Measurements from ENCODE around the gene CSK.
"Not testable (repeated sequence)": the region's sequence is repeated elsewhere in the genome, so short reads cannot be mapped to it uniquely, and the experiment has no call there.

Gene CSK

DNA sequence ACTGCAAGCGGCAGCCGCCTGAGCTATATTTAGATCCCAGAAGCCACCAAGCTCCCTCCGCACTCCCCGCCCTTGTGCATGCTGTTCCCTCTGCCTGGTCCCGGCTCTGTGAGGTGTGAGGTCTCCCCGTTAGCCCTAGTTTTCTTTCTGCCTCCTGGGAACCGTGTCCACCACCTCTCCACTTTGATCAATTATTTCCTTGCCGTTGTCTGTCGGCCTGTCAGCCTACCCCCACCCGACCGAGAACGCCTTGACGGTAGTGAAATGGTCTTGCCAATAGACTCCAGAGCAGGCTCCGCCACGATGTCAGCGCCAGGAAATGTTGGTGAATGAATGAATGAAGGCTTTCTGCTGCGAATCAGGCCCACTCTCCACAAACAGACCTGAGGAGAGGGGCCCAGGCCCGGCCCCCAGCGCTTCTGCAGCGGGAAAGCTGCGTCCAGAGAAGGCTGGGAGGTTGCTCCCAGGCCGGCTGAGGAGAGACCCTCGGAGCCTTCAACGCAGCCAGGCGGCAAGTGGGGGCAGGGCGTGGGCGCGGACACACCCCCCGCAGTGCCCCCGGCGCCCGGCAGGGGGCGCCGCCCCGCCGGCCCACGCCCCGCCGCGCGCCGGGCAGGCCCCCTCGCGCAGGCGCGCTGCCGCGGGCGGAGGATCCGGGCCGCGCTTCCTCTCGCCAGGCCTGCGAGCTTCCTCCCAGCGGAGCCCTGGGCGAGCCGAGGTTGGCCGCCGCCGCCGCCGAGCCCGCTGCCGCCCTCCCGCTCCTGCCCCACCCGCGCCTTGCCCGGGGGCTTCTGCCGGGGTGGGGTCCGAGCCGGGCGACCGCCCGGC is at the start of gene CSK:
Gene CSK, plus strand, starts transcription at position 650 of the 828 bp plus-strand sequence. CDS start 16,218 bp downstream, outside the sequence.
- DNase-seq (ENCODE audit: low read depth in 3 of 3, low spot score in 1 of 3): peak in 2 of 3 donors; percentile 65 to 72

- DNase-seq (ENCODE audit: low read depth in 3 of 3, low spot score in 1 of 3): no peak
Measured at GRCh38 chr15:74732846-74733245, 49.0 kb upstream of the CSK start.

GRCh38 chr15:74733269-74733668 is 48.6 kb upstream of the CSK start:
- DNase-seq (ENCODE audit: low read depth in 3 of 3, low spot score in 1 of 3): no peak

GRCh38 chr15:74735305-74735704 is 46.6 kb upstream of the CSK start:
- no peak for DNase-seq (ENCODE audit: low read depth in 3 of 3, low spot score in 1 of 3)

GRCh38 chr15:74738239-74738638 is 43.6 kb upstream of the CSK start:
- not testable (repeated sequence) for DNase-seq (ENCODE audit: low read depth in 3 of 3, low spot score in 1 of 3)

DNA sequence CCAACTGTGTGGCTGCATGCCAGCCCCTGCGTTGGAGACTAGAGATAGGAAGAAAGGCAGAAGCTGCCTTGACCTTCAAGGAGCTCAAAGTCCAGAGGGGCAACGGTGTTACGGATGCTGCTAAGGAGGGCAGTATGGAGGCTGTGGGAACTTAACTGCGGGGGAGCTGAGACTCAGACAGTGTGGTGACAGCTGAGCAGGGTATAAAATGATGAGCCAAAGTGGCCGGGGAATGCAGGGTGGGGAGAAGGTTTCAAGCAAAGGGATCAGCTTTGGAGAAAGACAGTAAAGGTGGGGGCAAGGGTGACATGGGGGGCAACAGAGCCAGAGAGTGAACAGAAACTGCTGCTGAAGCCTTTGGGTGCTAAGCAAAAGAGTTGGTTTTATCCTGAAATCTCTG is 39.5 kb upstream of the CSK start:
- no peak for DNase-seq (ENCODE audit: low read depth in 3 of 3, low spot score in 1 of 3)

DNA sequence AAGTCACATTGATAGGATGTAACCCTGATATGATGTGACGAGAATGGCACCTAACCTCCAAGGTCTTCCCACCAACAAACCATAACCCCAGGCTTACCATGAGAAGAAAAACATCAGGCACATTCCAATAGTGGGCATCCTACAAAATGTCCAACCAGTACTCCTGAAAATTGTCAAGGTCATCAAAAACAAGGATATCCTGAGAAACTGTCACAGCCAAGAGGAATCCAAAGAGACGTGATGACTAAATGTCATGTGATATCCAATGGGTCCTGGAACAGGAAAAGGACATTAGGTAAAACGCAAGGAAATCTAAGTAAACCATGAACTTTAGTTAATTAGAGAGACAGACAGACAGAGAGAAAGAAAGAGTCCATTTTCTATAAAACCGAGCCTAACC is 35.5 kb upstream of the CSK start:
- no peak for DNase-seq (ENCODE audit: low read depth in 3 of 3, low spot score in 1 of 3)

- no peak for DNase-seq (ENCODE audit: low read depth in 3 of 3, low spot score in 1 of 3)
Measured at GRCh38 chr15:74748322-74748946, 33.4 kb upstream of the CSK start, which contains the start of gene CYP1A2. TSS of gene CYP1A2 (plus strand) at chr15:74748845. CDS start at chr15:74749739, 894 bp downstream.

DNA sequence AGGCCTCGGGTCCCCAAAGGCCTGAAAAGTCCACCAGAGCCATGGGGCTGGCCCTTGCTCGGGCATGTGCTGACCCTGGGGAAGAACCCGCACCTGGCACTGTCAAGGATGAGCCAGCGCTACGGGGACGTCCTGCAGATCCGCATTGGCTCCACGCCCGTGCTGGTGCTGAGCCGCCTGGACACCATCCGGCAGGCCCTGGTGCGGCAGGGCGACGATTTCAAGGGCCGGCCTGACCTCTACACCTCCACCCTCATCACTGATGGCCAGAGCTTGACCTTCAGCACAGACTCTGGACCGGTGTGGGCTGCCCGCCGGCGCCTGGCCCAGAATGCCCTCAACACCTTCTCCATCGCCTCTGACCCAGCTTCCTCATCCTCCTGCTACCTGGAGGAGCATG is 32.0 kb upstream of the CSK start:
- no peak for DNase-seq (ENCODE audit: low read depth in 3 of 3, low spot score in 1 of 3)

DNA sequence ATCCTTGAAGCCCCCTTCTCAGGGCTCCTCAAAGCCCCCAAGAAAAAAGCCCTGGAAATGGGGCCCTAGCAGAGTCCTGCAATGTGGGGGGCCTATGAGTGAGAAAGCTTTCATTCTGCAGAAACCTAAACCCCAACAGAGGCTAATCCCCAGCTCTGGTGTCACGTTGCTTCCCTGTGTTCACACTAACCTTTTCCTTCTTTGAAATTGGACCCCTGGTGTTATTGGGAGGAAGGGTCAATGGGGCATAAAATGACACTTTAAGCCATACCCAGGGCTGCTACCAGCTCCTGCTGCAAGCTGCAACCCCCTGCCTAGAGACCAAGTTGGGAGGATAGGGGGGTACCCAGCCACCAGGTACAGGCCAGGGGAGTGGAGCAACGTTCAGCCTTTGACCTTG is 31.1 kb upstream of the CSK start:
- DNase-seq (ENCODE audit: low read depth in 3 of 3, low spot score in 1 of 3): no peak

- no peak for DNase-seq (ENCODE audit: low read depth in 3 of 3, low spot score in 1 of 3)
Measured at GRCh38 chr15:74752011-74752410, 29.9 kb upstream of the CSK start.

- no peak for DNase-seq (ENCODE audit: low read depth in 3 of 3, low spot score in 1 of 3)
Measured at GRCh38 chr15:74752531-74752930, 29.3 kb upstream of the CSK start.

DNA sequence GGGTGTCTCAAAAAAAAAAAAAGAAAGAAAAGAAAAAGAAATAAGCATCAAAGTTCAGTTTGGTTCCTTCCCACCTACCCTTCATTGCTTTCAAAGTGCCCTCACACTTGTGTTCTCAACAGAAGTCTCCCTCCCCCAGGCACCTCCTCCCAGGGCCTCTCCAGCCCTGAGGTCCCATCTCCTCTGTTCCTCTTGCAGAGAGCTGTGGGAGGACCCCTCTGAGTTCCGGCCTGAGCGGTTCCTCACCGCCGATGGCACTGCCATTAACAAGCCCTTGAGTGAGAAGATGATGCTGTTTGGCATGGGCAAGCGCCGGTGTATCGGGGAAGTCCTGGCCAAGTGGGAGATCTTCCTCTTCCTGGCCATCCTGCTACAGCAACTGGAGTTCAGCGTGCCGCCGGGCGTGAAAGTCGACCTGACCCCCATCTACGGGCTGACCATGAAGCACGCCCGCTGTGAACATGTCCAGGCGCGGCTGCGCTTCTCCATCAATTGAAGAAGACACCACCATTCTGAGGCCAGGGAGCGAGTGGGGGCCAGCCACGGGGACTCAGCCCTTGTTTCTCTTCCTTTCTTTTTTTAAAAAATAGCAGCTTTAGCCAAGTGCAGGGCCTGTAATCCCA is 27.2 kb upstream of the CSK start:
- no peak for DNase-seq (ENCODE audit: low read depth in 3 of 3, low spot score in 1 of 3)

GRCh38 chr15:74758736-74759135 is 23.1 kb upstream of the CSK start:
- no peak for DNase-seq (ENCODE audit: low read depth in 3 of 3, low spot score in 1 of 3)

GRCh38 chr15:74762791-74763150 is 19.1 kb upstream of the CSK start:
- DNase-seq (ENCODE audit: low read depth in 3 of 3, low spot score in 1 of 3): no peak

GRCh38 chr15:74763416-74763815 is 18.5 kb upstream of the CSK start:
- DNase-seq (ENCODE audit: low read depth in 3 of 3, low spot score in 1 of 3): no peak

GRCh38 chr15:74767167-74768098 is 14.4 kb upstream of the CSK start:
- no peak for DNase-seq (ENCODE audit: low read depth in 3 of 3, low spot score in 1 of 3)

DNA sequence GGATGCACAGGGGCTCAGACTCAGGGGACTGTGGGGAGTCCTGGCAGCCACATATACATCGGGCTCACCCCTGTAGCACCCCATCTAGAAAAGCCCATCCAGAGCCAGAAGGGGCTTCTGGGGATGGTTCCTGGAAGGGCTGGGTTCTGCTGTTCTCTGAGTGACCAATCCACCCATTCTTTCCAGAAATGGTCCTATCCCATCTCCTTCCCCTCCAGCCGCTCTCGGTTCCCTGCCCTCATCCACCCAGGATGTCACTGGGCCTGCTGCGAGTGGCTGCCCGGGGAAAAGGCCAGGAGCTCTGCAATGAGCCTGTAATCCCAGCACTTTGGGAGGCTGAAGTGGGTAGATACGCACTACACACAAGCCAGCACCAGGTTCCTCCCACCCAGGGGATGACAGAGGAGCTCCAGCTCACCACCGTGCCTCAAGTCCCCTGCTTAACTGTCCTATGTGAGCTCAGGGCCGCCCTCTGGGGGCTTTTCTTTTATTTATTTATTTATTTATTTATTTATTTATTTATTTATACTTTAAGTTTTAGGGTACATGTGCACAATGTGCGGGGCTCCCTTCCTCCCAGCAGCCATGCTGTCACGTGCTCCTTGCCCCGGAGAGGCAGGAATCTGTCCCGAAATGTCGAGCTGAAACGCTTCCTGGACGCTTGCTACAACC is 13.6 kb upstream of the CSK start:
- no peak for DNase-seq (ENCODE audit: low read depth in 3 of 3, low spot score in 1 of 3)

- no peak for DNase-seq (ENCODE audit: low read depth in 3 of 3, low spot score in 1 of 3)
Measured at GRCh38 chr15:74768771-74769342, 13.0 kb upstream of the CSK start.

- no peak for DNase-seq (ENCODE audit: low read depth in 3 of 3, low spot score in 1 of 3)
Measured at GRCh38 chr15:74769463-74770025, 12.3 kb upstream of the CSK start.

Measured in stimulated activated CD4-positive, alpha-beta T cell treated with anti-CD3 and anti-CD28 coated beads, TNF-alpha, amount 100 ng/mL, for 1 hour (primary cell).